Colonic mucosa (tissue), 2 donors: ENCODE results near the gene CORO1A. TPM values are rescaled to one million over a fixed set of nuclear protein-coding genes. Genes with fewer than 3 reads are reported as not detected.

Experiments
- total RNA-seq, 2 donors: library from RNA; stranded (reverse); fragmentation: NEBNext Ultra II Directional in 1 of 2; extraction: Animal tissue kit (Norgen Biotek cat#: 25700) in 1 of 2; gene quantifications; one replicate each; pipeline ENCODE4 v1.2.1, GENCODE V29; 2021
- donor health status: DM: no; HTN: no; CAD: no.
- donor health status: DM: no; HTN: no; CAD: no.

The CORO1A gene
- total RNA-seq, 2 donors from 2014 or later, result 16.5 to 20.0 TPM

Other genes with a start within 250 kb of the CORO1A start
- 100 to 1,000 TPM; 149 to 174 TPM for gene TMEM219, start 221.5 kb upstream of the CORO1A start, total RNA-seq
- gene TAOK2, start 209.7 kb upstream of the CORO1A start, total RNA-seq, result 10 to 100 TPM; 37.4 to 62.3 TPM
- 10 to 100 TPM in 1 of 2 donors, 1 to 10 TPM in 1; 7.5 to 18.4 TPM for gene HIRIP3, start 188.0 kb upstream of the CORO1A start, total RNA-seq
- 10 to 100 TPM; 46.9 to 80.2 TPM for gene INO80E, start 187.4 kb upstream of the CORO1A start, total RNA-seq
- 10 to 100 TPM in 1 of 2 donors, 1 to 10 TPM in 1; 4.8 to 12.9 TPM for gene DOC2A, start 172.6 kb upstream of the CORO1A start, total RNA-seq
- not detected for gene C16orf92, start 160.4 kb upstream of the CORO1A start, total RNA-seq
- gene TLCD3B, start 152.3 kb upstream of the CORO1A start, total RNA-seq, result under 1 TPM; 0.16 to 0.49 TPM
- 1,000 to 10,000 TPM; 2,396 to 2,926 TPM for gene ALDOA, start 117.8 kb upstream of the CORO1A start, total RNA-seq
- 100 to 1,000 TPM; 111 to 156 TPM for gene PPP4C, start 107.6 kb upstream of the CORO1A start, total RNA-seq
- 1 to 10 TPM in 1 of 2 donors, under 1 TPM in 1; 0.85 to 1.6 TPM for gene TBX6, start 91.7 kb upstream of the CORO1A start, total RNA-seq
- 10 to 100 TPM; 15.5 to 39.2 TPM for gene YPEL3, start 87.4 kb upstream of the CORO1A start, total RNA-seq
- 10 to 100 TPM; 40.4 to 95.2 TPM for gene GDPD3, start 70.1 kb upstream of the CORO1A start, total RNA-seq
- gene MAPK3, start 60.4 kb upstream of the CORO1A start, total RNA-seq, result 100 to 1,000 TPM; 208 to 298 TPM
- 100 to 1,000 TPM; 109 to 237 TPM for gene BOLA2B, start 10.1 kb downstream of the CORO1A start, total RNA-seq
- gene SLX1A, start 10.3 kb downstream of the CORO1A start, total RNA-seq, result 100 to 1,000 TPM in 1 of 2 donors, 10 to 100 TPM in 1; 70.2 to 114 TPM
- 10 to 100 TPM; 47.8 to 59.0 TPM for gene SULT1A3, start 15.7 kb downstream of the CORO1A start, total RNA-seq
- gene NPIPB13, start 64.9 kb downstream of the CORO1A start, total RNA-seq, result 10 to 100 TPM in 1 of 2 donors, 1 to 10 TPM in 1; 1.6 to 10.4 TPM
- 10 to 100 TPM; 44.8 to 76.1 TPM for gene CD2BP2, start 171.7 kb downstream of the CORO1A start, total RNA-seq
- 10 to 100 TPM; 45.0 to 62.3 TPM for gene TBC1D10B, start 186.9 kb downstream of the CORO1A start, total RNA-seq
- gene MYL11, start 191.2 kb downstream of the CORO1A start, total RNA-seq, result 1 to 10 TPM; 1.1 to 2.2 TPM
- gene SEPTIN1, start 199.0 kb downstream of the CORO1A start, total RNA-seq, result 1 to 10 TPM; 4.3 to 4.5 TPM
- 1 to 10 TPM; 6.5 to 6.8 TPM for gene ZNF48, start 211.8 kb downstream of the CORO1A start, total RNA-seq
- gene ZNF771, start 224.0 kb downstream of the CORO1A start, total RNA-seq, result 1 to 10 TPM; 3.5 to 6.5 TPM
- 100 to 1,000 TPM in 1 of 2 donors, 10 to 100 TPM in 1; 80.9 to 153 TPM for gene DCTPP1, start 246.4 kb downstream of the CORO1A start, total RNA-seq